DMS153 treated with DMSO at 0.1 percent for 48 hours (cell line): Measurements from ENCODE around the gene PKDCC.

Source experiments
- DNase-seq: peaks from one replicate; lab custom pipeline; 2025; ENCODE audit not compliant: unreplicated experiment; lab: John Stamatoyannopoulos, UW

Gene PKDCC, protein sequence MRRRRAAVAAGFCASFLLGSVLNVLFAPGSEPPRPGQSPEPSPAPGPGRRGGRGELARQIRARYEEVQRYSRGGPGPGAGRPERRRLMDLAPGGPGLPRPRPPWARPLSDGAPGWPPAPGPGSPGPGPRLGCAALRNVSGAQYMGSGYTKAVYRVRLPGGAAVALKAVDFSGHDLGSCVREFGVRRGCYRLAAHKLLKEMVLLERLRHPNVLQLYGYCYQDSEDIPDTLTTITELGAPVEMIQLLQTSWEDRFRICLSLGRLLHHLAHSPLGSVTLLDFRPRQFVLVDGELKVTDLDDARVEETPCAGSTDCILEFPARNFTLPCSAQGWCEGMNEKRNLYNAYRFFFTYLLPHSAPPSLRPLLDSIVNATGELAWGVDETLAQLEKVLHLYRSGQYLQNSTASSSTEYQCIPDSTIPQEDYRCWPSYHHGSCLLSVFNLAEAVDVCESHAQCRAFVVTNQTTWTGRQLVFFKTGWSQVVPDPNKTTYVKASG

GRCh38 chr2:42047488-42048298, at the start of gene PKDCC:
Gene PKDCC (plus strand): TSS chr2:42048021. CDS start chr2:42048200, 179 bp downstream.
- DNase-seq, result no peak

- no peak for DNase-seq
Observed at GRCh38 chr2:41998186-41999127, 49.4 kb upstream of the PKDCC start.

GRCh38 chr2:41999128-41999480, 48.7 kb upstream of the PKDCC start:
- DNase-seq, result no peak

DNA sequence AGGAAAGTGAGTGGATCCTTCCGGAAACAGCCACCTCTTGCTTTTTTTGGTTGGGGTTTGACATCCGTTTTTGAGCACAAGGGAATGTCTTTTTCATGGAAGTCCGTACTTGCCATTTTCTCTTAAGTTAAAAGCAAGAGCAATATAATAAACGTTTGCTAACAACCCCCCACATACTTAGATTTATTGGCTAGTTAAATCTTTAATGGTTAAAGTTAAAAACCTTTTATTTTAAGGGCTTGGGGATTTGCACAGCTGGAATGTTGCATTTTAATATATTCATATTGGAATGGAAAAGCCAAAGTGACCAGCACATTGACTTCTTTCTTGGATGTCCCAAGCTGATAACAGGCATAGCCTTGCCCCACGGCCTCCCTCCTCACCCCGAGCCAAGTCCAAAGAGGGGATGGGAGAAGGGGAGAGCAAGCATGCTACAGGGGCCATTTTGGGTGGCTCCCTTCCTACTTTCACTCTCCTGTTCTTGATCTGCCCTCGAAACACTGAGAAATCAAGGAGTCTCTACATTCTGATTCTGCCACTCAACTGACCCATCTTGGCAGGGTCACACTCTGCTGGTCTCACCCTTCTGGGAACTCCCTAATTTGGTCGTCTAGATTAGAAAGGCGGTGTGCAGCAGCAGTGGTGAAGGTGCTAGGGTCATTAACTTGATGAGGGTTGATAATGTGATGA, 48.1 kb upstream of the PKDCC start:
- DNase-seq, result no peak

DNA sequence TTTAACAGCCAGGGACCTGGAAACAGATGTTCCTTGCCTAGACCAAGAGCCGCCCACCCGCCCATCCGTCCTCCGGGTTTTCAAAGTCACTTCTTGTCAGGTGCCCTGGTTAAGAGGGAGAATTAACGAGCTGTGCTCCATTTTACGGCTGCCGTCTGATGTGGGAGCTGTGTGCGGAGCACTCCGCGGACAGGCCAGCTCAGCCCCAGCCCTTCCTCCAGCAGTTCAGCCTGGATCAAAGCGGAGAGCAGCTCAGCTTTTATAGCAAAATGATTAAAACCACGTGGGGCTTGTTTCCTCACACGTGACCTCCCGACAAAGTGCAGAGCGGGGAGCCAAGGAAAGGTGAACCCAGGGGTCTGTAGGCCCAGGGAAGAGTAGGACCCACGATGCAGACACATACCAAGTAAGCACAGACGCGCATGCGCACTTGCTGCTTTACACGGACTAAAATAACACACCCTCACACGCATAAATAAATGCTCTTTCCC, 46.1 kb upstream of the PKDCC start:
- DNase-seq, result no peak

- no peak for DNase-seq
Observed at GRCh38 chr2:42007551-42007950, 40.3 kb upstream of the PKDCC start.

- DNase-seq, result no peak
Observed at GRCh38 chr2:42008241-42008921, 39.4 kb upstream of the PKDCC start.

- DNase-seq, result no peak
Observed at GRCh38 chr2:42009657-42010580, 37.9 kb upstream of the PKDCC start.

- DNase-seq, result no peak
Observed at GRCh38 chr2:42010743-42011298, 37.0 kb upstream of the PKDCC start.

GRCh38 chr2:42012137-42012536, 35.7 kb upstream of the PKDCC start:
- no peak for DNase-seq

- DNase-seq, result no peak
Observed at GRCh38 chr2:42012651-42013050, 35.2 kb upstream of the PKDCC start.

- no peak for DNase-seq
Observed at GRCh38 chr2:42013409-42013808, 34.4 kb upstream of the PKDCC start.

- DNase-seq, result no peak
Observed at GRCh38 chr2:42021464-42021863, 26.4 kb upstream of the PKDCC start.

DNA sequence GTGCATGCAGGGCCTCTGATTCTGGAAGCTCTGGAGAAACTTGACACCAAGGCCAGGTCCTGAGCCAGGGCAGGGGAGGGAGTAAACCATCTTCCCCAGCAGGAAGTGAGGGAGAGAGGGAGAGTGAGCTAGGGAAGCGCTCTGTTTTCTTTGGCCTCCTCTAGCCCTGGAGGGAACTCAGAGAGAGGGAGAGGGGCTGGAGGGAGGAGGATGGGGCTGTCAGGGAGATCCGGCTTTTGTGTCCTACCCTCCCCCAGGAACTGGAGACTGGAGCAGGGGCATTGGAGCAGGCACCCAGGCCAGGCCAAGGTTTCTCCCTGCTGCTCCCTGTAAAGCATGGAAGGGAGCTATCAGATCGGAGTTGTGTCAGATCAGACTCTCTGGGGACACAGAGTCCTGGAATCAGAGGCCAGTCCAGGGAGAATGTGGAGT, 22.7 kb upstream of the PKDCC start:
- no peak for DNase-seq

GRCh38 chr2:42026272-42026671, 21.5 kb upstream of the PKDCC start:
- DNase-seq, result no peak

- DNase-seq, result no peak
Observed at GRCh38 chr2:42028571-42029148, 19.2 kb upstream of the PKDCC start.

- no peak for DNase-seq
Observed at GRCh38 chr2:42029171-42029570, 18.6 kb upstream of the PKDCC start.

GRCh38 chr2:42029639-42030199, 18.1 kb upstream of the PKDCC start:
- no peak for DNase-seq
